Neural cell (in vitro differentiated cells): ENCODE results near the gene DIRAS2. TPM values are rescaled to one million over a fixed set of nuclear protein-coding genes. Genes with fewer than 3 reads are reported as not detected.

Experiments
- H2AFZ ChIP-seq: fragments of 200-600, 300-800 bp; sonication (generic), shearing (Covaris generic); 2 replicates; pipeline ENCODE4 v1.6.0; 2014; ENCODE audit warnings: low read depth, mild to moderate bottlenecking, antibody characterized with exemption, low read length, moderate library complexity
- H3F3A ChIP-seq: fragments of 200-600 bp; shearing (Covaris generic); 2 replicates; pipeline ENCODE4 v1.6.1; 2016; ENCODE audit warnings: mild to moderate bottlenecking, moderate library complexity, mixed read lengths, antibody characterized with exemption, low read length; ENCODE audit not compliant: insufficient read depth, poor library complexity, severe bottlenecking
- H3K27ac ChIP-seq: fragments of 200-600, 300-800 bp; sonication (generic), shearing (Covaris generic); 2 replicates; pipeline ENCODE4 v1.5.1; 2014; ENCODE audit warnings: mild to moderate bottlenecking, low read length, moderate library complexity
- H3K27me3 ChIP-seq: fragments of 300-800, 200-600 bp; sonication (generic), shearing (Covaris generic); 2 replicates; pipeline ENCODE4 v1.6.0; 2014; ENCODE audit warnings: mild to moderate bottlenecking, low read depth, low read length, moderate library complexity; ENCODE audit not compliant: insufficient read depth
- H3K36me3 ChIP-seq: fragments of 300-800, 200-600 bp; sonication (generic), shearing (Covaris generic); 2 replicates; pipeline ENCODE4 v1.5.1; 2014; ENCODE audit warnings: mild to moderate bottlenecking, antibody characterized with exemption, low read length, moderate library complexity; ENCODE audit not compliant: insufficient read depth
- H3K4me2 ChIP-seq: fragments of 300-800, 200-600 bp; sonication (generic), shearing (Covaris generic); 2 replicates; pipeline ENCODE4 v1.6.0; 2014; ENCODE audit warnings: mild to moderate bottlenecking, low read length
- H3K4me3 ChIP-seq: fragments of 300-800, 200-600 bp; sonication (generic), shearing (Covaris generic); 2 replicates; pipeline ENCODE4 v1.5.1; 2014; ENCODE audit warnings: mild to moderate bottlenecking, low read length, moderate library complexity
- H3K79me2 ChIP-seq: fragments of 200-600 bp; shearing (Covaris generic); replicated peaks from 2 replicates; pipeline ENCODE4 v1.6.0; 2014; ENCODE audit warnings: mild to moderate bottlenecking, low read length, moderate library complexity; ENCODE audit not compliant: insufficient read depth
- H3K9ac ChIP-seq: fragments of 300-800, 200-600 bp; sonication (generic), shearing (Covaris generic); 2 replicates; pipeline ENCODE4 v1.6.1; 2016; ENCODE audit warnings: mild to moderate bottlenecking, low read length, mixed read lengths
- H3K9me2 ChIP-seq: fragments of 200-600 bp; shearing (Covaris generic); 2 replicates; pipeline ENCODE4 v1.6.1; 2016; ENCODE audit warnings: mild to moderate bottlenecking, low read length, mixed read lengths; ENCODE audit not compliant: insufficient read depth
- H3K9me3 ChIP-seq: fragments of 200-600, 300-800 bp; sonication (generic), shearing (Covaris generic); 2 replicates; pipeline ENCODE4 v1.6.1; 2016; ENCODE audit warnings: mild to moderate bottlenecking, mixed run types, low read length, moderate library complexity, mixed read lengths
- H4K20me1 ChIP-seq: fragments of 200-600 bp; shearing (Covaris generic); 2 replicates; pipeline ENCODE4 v1.6.1; 2016; ENCODE audit warnings: mild to moderate bottlenecking, mixed run types; ENCODE audit not compliant: insufficient read depth
- CTCF ChIP-seq: fragments of 450-650 bp; IDR thresholded peaks from 2 replicates; pipeline ENCODE4 v1.5.1; 2014; ENCODE audit warnings: antibody characterized with exemption, mild to moderate bottlenecking, moderate library complexity; ENCODE audit not compliant: poor library complexity, severe bottlenecking
- EP300 ChIP-seq: fragments of 450-650 bp; conservative IDR thresholded peaks from 2 replicates; pipeline ENCODE4 v1.6.1; 2014; ENCODE audit warnings: antibody characterized with exemption, mild to moderate bottlenecking, moderate library complexity; ENCODE audit not compliant: poor library complexity, severe bottlenecking
- EZH2 ChIP-seq: fragments of 200-600, 300-800 bp; shearing (Covaris generic), sonication (generic); IDR thresholded peaks from 2 replicates; pipeline ENCODE4 v1.6.1; 2014; ENCODE audit warnings: antibody characterized with exemption, low read length, borderline replicate concordance, mild to moderate bottlenecking; ENCODE audit not compliant: insufficient read depth, poor library complexity, severe bottlenecking
- MXI1 ChIP-seq: fragments of 450-650 bp; conservative IDR thresholded peaks from 2 replicates; pipeline ENCODE4 v1.6.1; 2014; ENCODE audit warnings: antibody characterized with exemption, mild to moderate bottlenecking; ENCODE audit not compliant: poor library complexity, severe bottlenecking
- POLR2AphosphoS5 ChIP-seq: IDR thresholded peaks from 2 replicates; pipeline ENCODE4 v1.6.1; 2012
- RAD21 ChIP-seq: fragments of 450-650 bp; conservative IDR thresholded peaks from 2 replicates; pipeline ENCODE4 v1.6.1; 2014; ENCODE audit warnings: antibody characterized with exemption, mild to moderate bottlenecking, moderate library complexity
- REST ChIP-seq: IDR thresholded peaks from 2 replicates; pipeline ENCODE4 v1.6.1; 2012; ENCODE audit warnings: borderline replicate concordance
- SMC3 ChIP-seq: fragments of 450-650 bp; conservative IDR thresholded peaks from 2 replicates; pipeline ENCODE4 v1.6.1; 2014; ENCODE audit warnings: antibody characterized with exemption, mild to moderate bottlenecking, moderate library complexity; ENCODE audit not compliant: poor library complexity
- TAF1 ChIP-seq: IDR thresholded peaks from 2 replicates; pipeline ENCODE4 v1.6.1; 2012; ENCODE audit warnings: low read depth
- polyA plus RNA-seq: library from polyadenylated mRNA; depleted of rRNA; stranded (reverse); fragments of >200 nt; gene quantifications from 2 replicates; pipeline ENCODE4 v1.2.3, GENCODE V29; 2014

Gene DIRAS2
- polyA plus RNA-seq, 1 donor from 2014 or later: 26.7 TPM

- Histone ChIP-seq H4K20me1 (no peaks in the 10 kb centered on the region), H3K79me2 (no peaks in the 10 kb centered on the region)
- TF ChIP-seq EZH2 (no peak), MXI1 (no peak), SMC3 (no peak), CTCF (no peak), TAF1 (no peak), RAD21 (no peak), POLR2AphosphoS5 (no peak), EP300 (no peak), REST (no peak)
Observed at GRCh38 chr9:90593646-90594045, 49.0 kb downstream of the DIRAS2 start.

GRCh38 chr9:90580576-90580975 lies 62.0 kb downstream of the DIRAS2 start:
- Histone ChIP-seq H4K20me1 (no peaks in the 10 kb centered on the region), H3K9ac (no peak overlapping the region), H2AFZ (no peak overlapping the region), H3K36me3 (no peaks in the 10 kb centered on the region), H3K4me3 (no peak overlapping the region), H3K4me2 (no peak overlapping the region), H3K9me3 (no peaks in the 10 kb centered on the region), H3K79me2 (no peaks in the 10 kb centered on the region), H3K27ac (no peak overlapping the region), H3K9me2 (no peaks in the 10 kb centered on the region), H3K27me3 (no peaks in the 10 kb centered on the region), H3F3A (no peaks in the 10 kb centered on the region)
- TF ChIP-seq EZH2: no peak
- no peak for TF ChIP-seq MXI1
- TF ChIP-seq SMC3: no peak
- TF ChIP-seq RAD21: no peak
- TF ChIP-seq CTCF: no peak
- TF ChIP-seq TAF1: no peak

More at GRCh38 chr9:90593646-90594045, 49.0 kb downstream of the DIRAS2 start:
- no peak overlapping the region for H3K9ac ChIP-seq
- no peaks in the 10 kb centered on the region for H3K9me2 ChIP-seq
- no peak overlapping the region for H3K27ac ChIP-seq
- no peak overlapping the region for H3K4me3 ChIP-seq
- no peaks in the 10 kb centered on the region for H3K27me3 ChIP-seq
- H2AFZ ChIP-seq: no peak overlapping the region
- no peaks in the 10 kb centered on the region for H3K36me3 ChIP-seq
- no peak overlapping the region for H3K4me2 ChIP-seq
- H3F3A ChIP-seq: no peaks in the 10 kb centered on the region
- no peaks in the 10 kb centered on the region for H3K9me3 ChIP-seq
